Measurements from ENCODE around the gene CAPN11. TPM values are rescaled to one million over a fixed set of nuclear protein-coding genes. Genes with fewer than 3 reads are reported as not detected.

CAPN11 gene
- total RNA-seq, 4 donors from 2014 or later, result 0.67 to 16.5 (median 4.9) TPM; not detected in 1

- Histone ChIP-seq H3K4me1 (no peaks in the 10 kb centered on the region), H3K27me3 (no peaks in the 10 kb centered on the region), H3K27ac (no peak overlapping the region), H3K36me3 (no peaks in the 10 kb centered on the region), H3K9me3 (no peaks in the 10 kb centered on the region), H3K4me3 (no peak overlapping the region)
- TF ChIP-seq, protein P1, sequence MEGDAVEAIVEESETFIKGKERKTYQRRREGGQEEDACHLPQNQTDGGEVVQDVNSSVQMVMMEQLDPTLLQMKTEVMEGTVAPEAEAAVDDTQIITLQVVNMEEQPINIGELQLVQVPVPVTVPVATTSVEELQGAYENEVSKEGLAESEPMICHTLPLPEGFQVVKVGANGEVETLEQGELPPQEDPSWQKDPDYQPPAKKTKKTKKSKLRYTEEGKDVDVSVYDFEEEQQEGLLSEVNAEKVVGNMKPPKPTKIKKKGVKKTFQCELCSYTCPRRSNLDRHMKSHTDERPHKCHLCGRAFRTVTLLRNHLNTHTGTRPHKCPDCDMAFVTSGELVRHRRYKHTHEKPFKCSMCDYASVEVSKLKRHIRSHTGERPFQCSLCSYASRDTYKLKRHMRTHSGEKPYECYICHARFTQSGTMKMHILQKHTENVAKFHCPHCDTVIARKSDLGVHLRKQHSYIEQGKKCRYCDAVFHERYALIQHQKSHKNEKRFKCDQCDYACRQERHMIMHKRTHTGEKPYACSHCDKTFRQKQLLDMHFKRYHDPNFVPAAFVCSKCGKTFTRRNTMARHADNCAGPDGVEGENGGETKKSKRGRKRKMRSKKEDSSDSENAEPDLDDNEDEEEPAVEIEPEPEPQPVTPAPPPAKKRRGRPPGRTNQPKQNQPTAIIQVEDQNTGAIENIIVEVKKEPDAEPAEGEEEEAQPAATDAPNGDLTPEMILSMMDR (IDR thresholded peaks at IDR 0.05), result no peak
- TF ChIP-seq POLR2A (IDR thresholded peaks at IDR 0.05), result no peak
- no peak for DNase-seq
Measured at GRCh38 chr6:44188819-44189218, 30.2 kb downstream of the CAPN11 start.

DNA sequence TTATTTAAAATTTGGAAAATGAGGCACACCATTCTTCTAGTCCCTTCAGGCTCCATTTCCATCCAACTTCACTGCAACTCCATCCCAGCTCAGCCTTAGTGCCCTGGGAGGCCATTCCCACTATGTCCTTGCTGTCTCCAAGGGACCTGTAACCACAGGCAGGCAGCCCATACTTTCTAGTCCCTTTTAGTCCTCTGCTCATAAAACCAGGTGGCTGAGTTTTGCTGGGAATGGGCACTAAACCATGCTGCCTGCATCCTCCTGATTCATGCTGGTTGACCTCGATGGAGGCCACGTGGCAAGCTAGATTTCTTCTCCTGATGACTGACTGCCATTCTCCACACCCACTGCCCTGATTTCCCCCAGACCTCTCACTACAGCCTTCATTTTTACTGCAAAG, 30.6 kb downstream of the CAPN11 start:
- Histone ChIP-seq H3K27me3 (no peaks in the 10 kb centered on the region), H3K4me3 (no peak overlapping the region), H3K4me1 (no peaks in the 10 kb centered on the region), H3K36me3 (no peaks in the 10 kb centered on the region), H3K27ac (no peak overlapping the region), H3K9me3 (no peaks in the 10 kb centered on the region)
- no peak for TF ChIP-seq POLR2A (IDR thresholded peaks at IDR 0.05)
- TF ChIP-seq, protein P1 (IDR thresholded peaks at IDR 0.05), result no peak
- DNase-seq, result no peak

DNA sequence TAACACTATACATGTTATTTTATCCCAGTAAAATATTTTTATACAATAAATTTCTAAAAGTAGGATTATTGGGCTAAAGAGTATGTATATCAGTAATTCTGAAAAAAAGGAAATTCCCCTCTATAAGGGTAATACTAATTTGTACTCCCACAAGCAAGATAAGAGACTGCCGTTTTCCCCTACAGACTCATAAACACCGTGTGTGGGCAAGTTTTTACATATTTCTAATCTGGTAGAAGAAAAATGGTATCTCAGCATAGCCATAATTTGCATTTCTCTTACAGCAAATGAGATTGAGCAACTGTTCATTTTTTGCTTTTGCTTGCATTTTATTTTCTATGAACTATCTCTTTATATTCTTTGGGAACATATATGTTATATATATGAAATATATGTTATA, 32.1 kb downstream of the CAPN11 start:
- no peaks in the 10 kb centered on the region for H3K9me3 ChIP-seq
- H3K27ac ChIP-seq, result no peak overlapping the region
- no peaks in the 10 kb centered on the region for H3K4me1 ChIP-seq

DNA sequence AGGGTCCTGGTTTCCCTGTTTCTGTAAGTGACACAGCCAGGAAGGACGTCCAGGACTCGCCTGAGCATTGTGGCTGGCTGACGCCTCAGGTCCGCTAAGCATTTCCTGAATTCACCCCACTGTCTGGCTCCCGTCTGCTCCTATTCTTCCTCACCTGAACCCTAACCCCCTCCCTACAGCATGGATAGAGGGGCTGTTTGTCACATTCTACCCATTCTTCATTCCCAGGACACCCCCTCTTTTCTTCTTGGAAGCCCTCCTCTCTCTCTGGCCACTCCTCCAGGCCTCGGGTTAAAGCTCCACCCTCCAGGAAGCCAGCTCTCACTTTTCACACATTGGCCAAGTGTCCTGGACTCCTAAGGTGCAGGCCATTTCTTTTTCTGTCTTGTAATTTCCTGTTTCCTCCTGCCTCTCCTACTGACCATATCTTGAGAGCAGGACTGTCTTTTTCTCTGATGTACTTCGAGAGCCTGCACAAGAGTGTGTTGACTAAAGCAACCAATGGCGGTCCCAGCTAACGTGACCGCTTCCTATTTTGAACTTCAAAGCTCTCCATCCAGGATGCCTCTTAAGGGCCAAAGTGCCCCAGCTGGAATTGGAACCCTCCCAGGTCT, 33.9 kb downstream of the CAPN11 start:
- H3K4me3 ChIP-seq, result no peak overlapping the region
- H3K27ac ChIP-seq, result no peak overlapping the region

More for the DNA sequence above, 32.1 kb downstream of the CAPN11 start:
- no peak for DNase-seq
- H3K36me3 ChIP-seq, result no peaks in the 10 kb centered on the region
- no peaks in the 10 kb centered on the region for H3K27me3 ChIP-seq
- no peak for TF ChIP-seq POLR2A (IDR thresholded peaks at IDR 0.05)
- TF ChIP-seq, protein P1 (IDR thresholded peaks at IDR 0.05), result no peak
- no peak overlapping the region for H3K4me3 ChIP-seq

GRCh38 chr6:44193307-44193910, 34.8 kb downstream of the CAPN11 start:
- no peak for DNase-seq

More for the DNA sequence above, 33.9 kb downstream of the CAPN11 start:
- H3K27me3 ChIP-seq, result no peaks in the 10 kb centered on the region
- no peaks in the 10 kb centered on the region for H3K9me3 ChIP-seq
- no peaks in the 10 kb centered on the region for H3K36me3 ChIP-seq
- TF ChIP-seq POLR2A (IDR thresholded peaks at IDR 0.05), result no peak
- TF ChIP-seq, protein P1 (IDR thresholded peaks at IDR 0.05), result no peak
- H3K4me1 ChIP-seq, result no peaks in the 10 kb centered on the region
- no peak for DNase-seq

More at GRCh38 chr6:44193307-44193910, 34.8 kb downstream of the CAPN11 start:
- no peaks in the 10 kb centered on the region for H3K36me3 ChIP-seq
- H3K27ac ChIP-seq, result no peak overlapping the region
- no peaks in the 10 kb centered on the region for H3K9me3 ChIP-seq
- H3K4me3 ChIP-seq, result no peak overlapping the region
- H3K27me3 ChIP-seq, result no peaks in the 10 kb centered on the region
- H3K4me1 ChIP-seq, result no peaks in the 10 kb centered on the region
- TF ChIP-seq POLR2A (IDR thresholded peaks at IDR 0.05), result no peak
- TF ChIP-seq, protein P1 (IDR thresholded peaks at IDR 0.05), result no peak
